ENCODE data around the gene TGFBR1. TPM values are rescaled to one million over a fixed set of nuclear protein-coding genes. Genes with fewer than 3 reads are reported as not detected.
A peak's percentile ranks its signal among the peaks of the same experiment; 100 is the strongest.

TGFBR1 gene
- total RNA-seq, 2 experiments from 2014 or later = 72.5 to 78.0 TPM

- Mint-ChIP-seq H3K36me3 (peaks cover 55% of the 10 kb centered on the region), H3K4me3 (no peak overlapping the region), H3K9me3 (ENCODE audit: low read depth) (no peaks in the 10 kb centered on the region), H3K27me3 (peaks cover 5% of the 10 kb centered on the region), H3K27ac (peak overlapping the region; percentile 0), H3K4me1 (peaks cover 37% of the 10 kb centered on the region)
- DNase-seq (no peak), ATAC-seq (peak; percentile 84)
- CTCF ChIA-PET = interaction anchor here (0.6 to 5.6 kb wide), 15 partner anchors 10 to 301 kb away, joined by 3 to 37 read pairs (median 4); partner anchors contain the start of genes ALG2 and TGFBR1
Measured at GRCh38 chr9:99150451-99151171, 45.7 kb downstream of the TGFBR1 start.

GRCh38 chr9:99154356-99154755 is 49.4 kb downstream of the TGFBR1 start:
- no peaks in the 10 kb centered on the region for H3K9me3 Mint-ChIP-seq (ENCODE audit: low read depth)

GRCh38 chr9:99155736-99156135 is 50.8 kb downstream of the TGFBR1 start:
- ATAC-seq (no peak), DNase-seq (no peak)
- no peak overlapping the region for H3K27ac Mint-ChIP-seq
- CTCF ChIA-PET = interaction anchor here (0.9 kb wide), 1 partner anchor 155 kb away, joined by 3 read pairs; no protein-coding TSS in a partner anchor
- peaks cover 22% of the 10 kb centered on the region for H3K36me3 Mint-ChIP-seq
- H3K9me3 Mint-ChIP-seq (ENCODE audit: low read depth) = no peaks in the 10 kb centered on the region
- no peak overlapping the region for H3K4me3 Mint-ChIP-seq
- H3K4me1 Mint-ChIP-seq = peaks cover 16% of the 10 kb centered on the region
- H3K27me3 Mint-ChIP-seq = peaks cover 23% of the 10 kb centered on the region

More at GRCh38 chr9:99154356-99154755, 49.4 kb downstream of the TGFBR1 start:
- Mint-ChIP-seq H3K4me1 (peaks cover 28% of the 10 kb centered on the region), H3K4me3 (no peak overlapping the region), H3K36me3 (peaks cover 24% of the 10 kb centered on the region), H3K27ac (no peak overlapping the region), H3K27me3 (peaks cover 19% of the 10 kb centered on the region)
- CTCF ChIA-PET = interaction anchor here (1.1 kb wide), 1 partner anchor 13 kb away, joined by 4 read pairs; no protein-coding TSS in a partner anchor
- no peak for DNase-seq
- ATAC-seq = no peak

- DNase-seq (no peak), ATAC-seq (no peak)
- H3K27ac Mint-ChIP-seq = no peak overlapping the region
- no peak overlapping the region for H3K4me3 Mint-ChIP-seq
- no peaks in the 10 kb centered on the region for H3K9me3 Mint-ChIP-seq (ENCODE audit: low read depth)
- peaks cover 5% of the 10 kb centered on the region for H3K36me3 Mint-ChIP-seq
- CTCF ChIA-PET = interaction anchor here (1.2 kb wide), 1 partner anchor 24 kb away, joined by 3 read pairs; no protein-coding TSS in a partner anchor
- peaks cover 17% of the 10 kb centered on the region for H3K4me1 Mint-ChIP-seq
- H3K27me3 Mint-ChIP-seq = peaks cover 23% of the 10 kb centered on the region
Measured at GRCh38 chr9:99158629-99159028, 53.7 kb downstream of the TGFBR1 start.

- H3K36me3 Mint-ChIP-seq = no peaks in the 10 kb centered on the region
- CTCF ChIA-PET = interaction anchor here (1.0 to 1.3 kb wide), 2 partner anchors 10 to 19 kb away, joined by 3 to 6 read pairs; no protein-coding TSS in a partner anchor
- ATAC-seq (no peak), DNase-seq (no peak)
- peaks cover 23% of the 10 kb centered on the region for H3K27me3 Mint-ChIP-seq
- H3K4me1 Mint-ChIP-seq = peaks cover 27% of the 10 kb centered on the region
- H3K4me3 Mint-ChIP-seq = no peak overlapping the region
- H3K27ac Mint-ChIP-seq = no peak overlapping the region
- H3K9me3 Mint-ChIP-seq (ENCODE audit: low read depth) = no peaks in the 10 kb centered on the region
Measured at GRCh38 chr9:99160173-99160572, 55.3 kb downstream of the TGFBR1 start.

- no peak for DNase-seq
- H3K27ac Mint-ChIP-seq = no peak overlapping the region
Measured at GRCh38 chr9:99162759-99163364, 57.9 kb downstream of the TGFBR1 start.

GRCh38 chr9:99166149-99166548 is 61.2 kb downstream of the TGFBR1 start:
- no peak for DNase-seq
- Mint-ChIP-seq H3K9me3 (ENCODE audit: low read depth) (no peaks in the 10 kb centered on the region), H3K4me3 (no peak overlapping the region), H3K27ac (no peak overlapping the region), H3K27me3 (no peaks in the 10 kb centered on the region), H3K4me1 (peaks cover 59% of the 10 kb centered on the region), H3K36me3 (no peaks in the 10 kb centered on the region)
- CTCF ChIA-PET = interaction anchor here (0.7 to 3.6 kb wide), 5 partner anchors 10 to 390 kb away, joined by 3 to 38 read pairs (median 4); no protein-coding TSS in a partner anchor
- peak; percentile 68 for ATAC-seq

More at GRCh38 chr9:99162759-99163364, 57.9 kb downstream of the TGFBR1 start:
- no peaks in the 10 kb centered on the region for H3K36me3 Mint-ChIP-seq
- peaks cover 53% of the 10 kb centered on the region for H3K4me1 Mint-ChIP-seq
- H3K4me3 Mint-ChIP-seq = no peak overlapping the region
- ATAC-seq = peak; percentile 40
- CTCF ChIA-PET = interaction anchor here (0.7 to 2.3 kb wide), 12 partner anchors 10 to 165 kb away, joined by 3 to 12 read pairs (median 4); no protein-coding TSS in a partner anchor
- peaks cover 8% of the 10 kb centered on the region for H3K27me3 Mint-ChIP-seq
- H3K9me3 Mint-ChIP-seq (ENCODE audit: low read depth) = no peaks in the 10 kb centered on the region

GRCh38 chr9:99167119-99167518 is 62.2 kb downstream of the TGFBR1 start:
- Mint-ChIP-seq H3K27ac (no peak overlapping the region), H3K4me1 (peaks cover 61% of the 10 kb centered on the region), H3K4me3 (no peak overlapping the region), H3K9me3 (ENCODE audit: low read depth) (no peaks in the 10 kb centered on the region), H3K36me3 (no peaks in the 10 kb centered on the region), H3K27me3 (no peaks in the 10 kb centered on the region)
- DNase-seq (no peak), ATAC-seq (peak; percentile 41)
- CTCF ChIA-PET = interaction anchor here (3.6 kb wide), 1 partner anchor 17 kb away, joined by 38 read pairs; no protein-coding TSS in a partner anchor

- CTCF ChIA-PET = interaction anchor here (1.0 to 3.6 kb wide), 2 partner anchors 10 to 16 kb away, joined by 3 to 38 read pairs; no protein-coding TSS in a partner anchor
- Mint-ChIP-seq H3K36me3 (no peaks in the 10 kb centered on the region), H3K4me3 (no peak overlapping the region), H3K27ac (peak overlapping the region; percentile 36), H3K27me3 (no peaks in the 10 kb centered on the region), H3K4me1 (peaks cover 55% of the 10 kb centered on the region), H3K9me3 (ENCODE audit: low read depth) (no peaks in the 10 kb centered on the region)
- DNase-seq (peak; percentile 68), ATAC-seq (peak; percentile 50)
Measured at GRCh38 chr9:99167694-99168093, 62.8 kb downstream of the TGFBR1 start.

- no peak overlapping the region for H3K27ac Mint-ChIP-seq
- no peak for ATAC-seq
- DNase-seq = no peak
- CTCF ChIA-PET = no interaction called here
- no peaks in the 10 kb centered on the region for H3K27me3 Mint-ChIP-seq
- H3K4me3 Mint-ChIP-seq = no peak overlapping the region
- peaks cover 58% of the 10 kb centered on the region for H3K4me1 Mint-ChIP-seq
- no peaks in the 10 kb centered on the region for H3K9me3 Mint-ChIP-seq (ENCODE audit: low read depth)
- no peaks in the 10 kb centered on the region for H3K36me3 Mint-ChIP-seq
Measured at GRCh38 chr9:99169086-99169485, 64.2 kb downstream of the TGFBR1 start.

GRCh38 chr9:99169982-99170761 is 65.3 kb downstream of the TGFBR1 start:
- DNase-seq (no peak), ATAC-seq (no peak)
- no peak overlapping the region for H3K27ac Mint-ChIP-seq
- CTCF ChIA-PET = interaction anchor here (1.1 kb wide), 1 partner anchor 12 kb away, joined by 4 read pairs; no protein-coding TSS in a partner anchor
- no peaks in the 10 kb centered on the region for H3K36me3 Mint-ChIP-seq
- no peaks in the 10 kb centered on the region for H3K27me3 Mint-ChIP-seq
- peaks cover 55% of the 10 kb centered on the region for H3K4me1 Mint-ChIP-seq
- no peaks in the 10 kb centered on the region for H3K9me3 Mint-ChIP-seq (ENCODE audit: low read depth)
- H3K4me3 Mint-ChIP-seq = no peak overlapping the region

GRCh38 chr9:99171225-99172123 is 66.6 kb downstream of the TGFBR1 start:
- Mint-ChIP-seq H3K36me3 (no peaks in the 10 kb centered on the region), H3K27me3 (no peaks in the 10 kb centered on the region), H3K9me3 (ENCODE audit: low read depth) (no peaks in the 10 kb centered on the region), H3K4me1 (peaks cover 48% of the 10 kb centered on the region), H3K27ac (no peak overlapping the region), H3K4me3 (no peak overlapping the region)
- CTCF ChIA-PET = interaction anchor here (1.1 to 2.3 kb wide), 2 partner anchors 11 to 13 kb away, joined by 4 to 12 read pairs; no protein-coding TSS in a partner anchor
- DNase-seq (no peak), ATAC-seq (no peak)
